Mammary epithelial cell (primary cell): ENCODE measurements around the gene CELF4.

ENCODE experiments used
- EZH2 ChIP-seq: IDR thresholded peaks from 2 replicates; pipeline ENCODE4 v1.6.1; 2012; ENCODE audit warnings: low read length, inconsistent platforms, borderline replicate concordance
- TF ChIP-seq, protein P1 (sequence below), 2 donors: IDR thresholded peaks in 1 of 2; conservative IDR thresholded peaks in 1 of 2; 2 replicates each; pipeline ENCODE4 v1.5.1; 2011 to 2012; ENCODE audit warnings: inconsistent platforms in 2 of 2, low read length in 2 of 2, mild to moderate bottlenecking in 2 of 2, control low read depth in 1 of 2, low read depth in 1 of 2; ENCODE audit not compliant: insufficient read depth in 1 of 2; ENCODE audit errors: extremely low read depth in 1 of 2

DNA sequence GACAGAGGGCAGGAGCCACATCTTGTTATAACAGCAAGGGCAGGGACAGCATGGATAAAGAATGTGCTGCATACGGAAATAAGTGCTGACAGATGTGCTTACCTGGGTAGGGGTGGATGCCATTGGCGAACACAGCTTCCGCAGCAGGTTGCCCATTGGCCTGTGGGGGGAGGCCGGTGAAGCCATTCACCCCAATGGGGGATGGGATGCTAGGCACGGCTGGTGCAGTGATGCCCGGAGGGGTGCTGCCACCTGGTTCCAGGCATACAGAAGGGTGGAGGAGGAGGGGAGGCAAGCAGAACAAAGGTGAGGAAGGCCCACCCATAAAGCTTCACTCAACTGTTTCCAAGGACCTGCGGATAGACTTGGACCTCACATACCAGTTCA lies 294.9 kb downstream of the CELF4 start:
- TF ChIP-seq, protein P1, sequence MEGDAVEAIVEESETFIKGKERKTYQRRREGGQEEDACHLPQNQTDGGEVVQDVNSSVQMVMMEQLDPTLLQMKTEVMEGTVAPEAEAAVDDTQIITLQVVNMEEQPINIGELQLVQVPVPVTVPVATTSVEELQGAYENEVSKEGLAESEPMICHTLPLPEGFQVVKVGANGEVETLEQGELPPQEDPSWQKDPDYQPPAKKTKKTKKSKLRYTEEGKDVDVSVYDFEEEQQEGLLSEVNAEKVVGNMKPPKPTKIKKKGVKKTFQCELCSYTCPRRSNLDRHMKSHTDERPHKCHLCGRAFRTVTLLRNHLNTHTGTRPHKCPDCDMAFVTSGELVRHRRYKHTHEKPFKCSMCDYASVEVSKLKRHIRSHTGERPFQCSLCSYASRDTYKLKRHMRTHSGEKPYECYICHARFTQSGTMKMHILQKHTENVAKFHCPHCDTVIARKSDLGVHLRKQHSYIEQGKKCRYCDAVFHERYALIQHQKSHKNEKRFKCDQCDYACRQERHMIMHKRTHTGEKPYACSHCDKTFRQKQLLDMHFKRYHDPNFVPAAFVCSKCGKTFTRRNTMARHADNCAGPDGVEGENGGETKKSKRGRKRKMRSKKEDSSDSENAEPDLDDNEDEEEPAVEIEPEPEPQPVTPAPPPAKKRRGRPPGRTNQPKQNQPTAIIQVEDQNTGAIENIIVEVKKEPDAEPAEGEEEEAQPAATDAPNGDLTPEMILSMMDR (conservative IDR thresholded peaks at IDR 0.05 in 1 of 2, IDR thresholded peaks at IDR 0.05 in 1 of 2; ENCODE audit: extremely low read depth in 1 of 2, insufficient read depth in 1 of 2, low read depth in 1 of 2, low read length in 2 of 2) = no peak
- no peak for TF ChIP-seq EZH2
